TTC549 (cell line): Measurements from ENCODE around the gene COL5A3.
"Not testable (repeated sequence)": the region's sequence is repeated elsewhere in the genome, so short reads cannot be mapped to it uniquely, and the experiment has no call there.

Source experiments
- FAIRE-seq: peaks from 2 replicates; lab custom pipeline; 2012; peaks lifted over from hg19 to GRCh38; lab: Jason Lieb, UNC

The COL5A3 gene

GRCh38 chr19:9970481-9970880 lies 39.8 kb downstream of the COL5A3 start:
- FAIRE-seq = no peak

GRCh38 chr19:9969688-9969975 lies 40.7 kb downstream of the COL5A3 start:
- no peak for FAIRE-seq

GRCh38 chr19:9968820-9969687 lies 41.2 kb downstream of the COL5A3 start:
- FAIRE-seq = no peak

- no peak for FAIRE-seq
Observed at GRCh38 chr19:9967326-9967725, 43.0 kb downstream of the COL5A3 start.

- no peak for FAIRE-seq
Observed at GRCh38 chr19:9966448-9966847, 43.9 kb downstream of the COL5A3 start.

GRCh38 chr19:9966024-9966423 lies 44.3 kb downstream of the COL5A3 start:
- FAIRE-seq = no peak

GRCh38 chr19:9962623-9963290 lies 47.5 kb downstream of the COL5A3 start:
- FAIRE-seq = no peak

- FAIRE-seq = no peak
Observed at GRCh38 chr19:9961103-9961502, 49.2 kb downstream of the COL5A3 start.

GRCh38 chr19:9958379-9958821 lies 51.9 kb downstream of the COL5A3 start:
- no peak for FAIRE-seq

- FAIRE-seq = no peak
Observed at GRCh38 chr19:9956956-9957355, 53.3 kb downstream of the COL5A3 start.

- FAIRE-seq = no peak
Observed at GRCh38 chr19:9953802-9954542, 56.3 kb downstream of the COL5A3 start.

GRCh38 chr19:9952276-9952675 lies 58.0 kb downstream of the COL5A3 start:
- no peak for FAIRE-seq

- no peak for FAIRE-seq
Observed at GRCh38 chr19:9947441-9947840, 62.9 kb downstream of the COL5A3 start.

- FAIRE-seq = not testable (repeated sequence)
Observed at GRCh38 chr19:9946528-9947125, 63.7 kb downstream of the COL5A3 start.

GRCh38 chr19:9945319-9945966 lies 64.9 kb downstream of the COL5A3 start:
- no peak for FAIRE-seq

GRCh38 chr19:9943744-9944143 lies 66.6 kb downstream of the COL5A3 start:
- FAIRE-seq = no peak

GRCh38 chr19:9941671-9942070 lies 68.6 kb downstream of the COL5A3 start:
- FAIRE-seq = no peak

GRCh38 chr19:9941231-9941630 lies 69.1 kb downstream of the COL5A3 start:
- no peak for FAIRE-seq

GRCh38 chr19:9940778-9941177 lies 69.5 kb downstream of the COL5A3 start:
- no peak for FAIRE-seq

GRCh38 chr19:9939301-9939913 lies 70.9 kb downstream of the COL5A3 start:
- no peak for FAIRE-seq

- FAIRE-seq = no peak
Observed at GRCh38 chr19:9937001-9937411, 73.3 kb downstream of the COL5A3 start.
